VCaP (cell line): ENCODE data around the gene CA12.
"Not testable (repeated sequence)": the region's sequence is repeated elsewhere in the genome, so short reads cannot be mapped to it uniquely, and the experiment has no call there.

Experiments used
- H3K27ac ChIP-seq: fragments of 450-650 bp; 2 replicates; pipeline ENCODE4 v1.5.1; 2017
- TF ChIP-seq, protein P1 (sequence below): fragments of 450-650 bp; conservative IDR thresholded peaks from 2 replicates; pipeline ENCODE4 v1.5.1; 2017; ENCODE audit warnings: mild to moderate bottlenecking, moderate library complexity

The CA12 gene

GRCh38 chr15:63348392-63348791 lies 33.3 kb downstream of the CA12 start:
- peak overlapping the region; percentile 70 for H3K27ac ChIP-seq
- TF ChIP-seq, protein P1, sequence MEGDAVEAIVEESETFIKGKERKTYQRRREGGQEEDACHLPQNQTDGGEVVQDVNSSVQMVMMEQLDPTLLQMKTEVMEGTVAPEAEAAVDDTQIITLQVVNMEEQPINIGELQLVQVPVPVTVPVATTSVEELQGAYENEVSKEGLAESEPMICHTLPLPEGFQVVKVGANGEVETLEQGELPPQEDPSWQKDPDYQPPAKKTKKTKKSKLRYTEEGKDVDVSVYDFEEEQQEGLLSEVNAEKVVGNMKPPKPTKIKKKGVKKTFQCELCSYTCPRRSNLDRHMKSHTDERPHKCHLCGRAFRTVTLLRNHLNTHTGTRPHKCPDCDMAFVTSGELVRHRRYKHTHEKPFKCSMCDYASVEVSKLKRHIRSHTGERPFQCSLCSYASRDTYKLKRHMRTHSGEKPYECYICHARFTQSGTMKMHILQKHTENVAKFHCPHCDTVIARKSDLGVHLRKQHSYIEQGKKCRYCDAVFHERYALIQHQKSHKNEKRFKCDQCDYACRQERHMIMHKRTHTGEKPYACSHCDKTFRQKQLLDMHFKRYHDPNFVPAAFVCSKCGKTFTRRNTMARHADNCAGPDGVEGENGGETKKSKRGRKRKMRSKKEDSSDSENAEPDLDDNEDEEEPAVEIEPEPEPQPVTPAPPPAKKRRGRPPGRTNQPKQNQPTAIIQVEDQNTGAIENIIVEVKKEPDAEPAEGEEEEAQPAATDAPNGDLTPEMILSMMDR: no peak

DNA sequence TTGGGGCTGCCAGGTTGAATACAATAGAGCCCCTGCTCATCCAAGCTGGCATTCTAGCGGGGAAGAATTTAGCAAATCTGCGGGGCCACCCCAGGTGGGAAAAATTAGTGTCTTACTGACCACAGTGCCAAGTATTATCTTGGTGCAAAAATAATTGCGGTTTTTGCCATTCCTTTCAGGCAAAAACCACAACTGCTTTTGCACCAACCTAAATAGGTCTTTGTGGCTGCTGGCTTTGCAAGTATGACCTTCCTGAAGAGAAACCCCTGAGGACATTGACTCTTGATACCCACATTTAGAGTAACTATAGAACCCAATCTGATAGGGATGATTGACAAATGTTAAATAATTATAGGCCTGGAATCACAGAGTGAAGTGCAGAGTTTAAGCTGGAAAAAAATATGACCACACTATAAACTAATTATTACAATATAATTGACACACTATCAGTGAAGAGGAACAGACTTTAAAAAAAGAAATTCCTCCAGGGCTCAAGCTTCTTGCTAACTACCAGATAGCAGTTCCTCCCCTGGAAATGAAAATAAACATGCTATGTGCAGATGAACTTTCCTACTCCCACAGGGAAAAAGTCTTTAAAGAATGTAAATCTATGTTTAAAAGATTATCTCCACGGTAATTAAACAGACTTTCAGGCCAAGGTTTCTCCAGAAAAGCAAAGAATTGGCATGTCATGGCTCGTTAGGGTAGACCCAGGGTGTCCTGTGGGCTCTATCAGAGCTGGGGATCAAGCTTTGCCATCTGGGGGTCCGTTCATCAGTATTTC lies 34.4 kb downstream of the CA12 start:
- TF ChIP-seq, protein P1: no peak

GRCh38 chr15:63345391-63345752 lies 36.3 kb downstream of the CA12 start:
- no peak overlapping the region for H3K27ac ChIP-seq
- TF ChIP-seq, protein P1: no peak

More for the DNA sequence above, 34.4 kb downstream of the CA12 start:
- H3K27ac ChIP-seq: peak overlapping the region; percentile 70; the same call in 1 of the 2 replicates

DNA sequence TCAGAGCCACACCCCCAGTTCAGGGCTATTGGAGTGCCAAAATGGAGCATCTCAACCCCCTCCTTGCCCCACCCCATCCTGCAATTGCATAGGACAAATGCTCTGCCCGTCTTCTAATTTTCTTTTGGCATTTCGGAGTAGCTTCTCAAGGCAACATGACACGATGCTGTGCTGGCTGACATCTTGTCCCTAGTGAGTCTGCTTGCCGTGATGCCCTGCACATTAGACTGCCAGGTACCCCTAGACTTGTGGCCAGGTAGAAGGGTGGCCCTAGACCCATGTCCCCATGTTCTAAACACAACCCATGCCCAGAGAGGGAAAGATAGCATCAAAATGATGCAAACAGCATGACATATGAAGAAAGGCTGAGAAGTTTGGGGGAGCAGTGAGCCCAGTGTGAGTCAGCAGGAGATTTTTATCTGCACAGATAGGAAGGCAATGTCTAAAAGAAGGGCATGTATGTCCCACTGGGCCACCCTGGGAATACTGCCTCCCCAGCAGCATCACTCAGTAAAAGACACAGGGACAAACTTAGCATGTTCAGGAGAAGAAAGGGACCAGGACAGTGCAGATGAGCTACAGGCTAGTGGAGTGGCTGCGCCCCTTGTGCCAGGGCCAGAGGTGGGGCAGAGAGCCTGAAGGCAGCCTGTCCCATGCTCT lies 36.8 kb downstream of the CA12 start:
- TF ChIP-seq, protein P1: no peak
- no peak overlapping the region for H3K27ac ChIP-seq

DNA sequence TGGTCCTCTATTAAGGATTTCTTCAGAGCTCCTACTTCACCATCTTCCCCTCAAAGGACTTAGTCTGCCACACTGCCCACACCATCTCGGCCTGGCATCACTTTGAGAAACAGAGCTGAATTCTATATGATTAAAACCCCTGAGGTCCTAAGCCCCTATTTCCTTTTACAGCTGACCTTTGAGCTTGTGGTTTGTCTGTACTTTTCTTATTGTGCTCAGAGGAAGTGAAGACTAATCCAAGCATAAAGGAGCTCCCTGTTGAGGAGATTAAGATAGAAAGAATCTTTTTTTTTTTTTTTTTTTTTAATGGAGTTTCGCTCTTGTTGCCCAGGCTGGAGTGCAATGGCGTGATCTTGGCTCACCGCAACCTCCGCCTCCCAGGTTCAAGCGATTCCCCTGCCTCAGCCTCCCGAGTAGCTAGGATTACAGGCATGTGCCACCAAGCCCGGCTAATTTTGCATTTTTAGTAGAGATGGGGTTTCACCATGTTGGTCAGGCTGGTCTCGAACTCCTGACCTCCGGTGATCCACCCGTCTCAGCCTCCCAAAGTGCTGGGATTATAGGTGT lies 38.6 kb downstream of the CA12 start:
- not testable (repeated sequence) for H3K27ac ChIP-seq

- H3K27ac ChIP-seq: no peak overlapping the region
- TF ChIP-seq, protein P1: no peak
Measured at GRCh38 chr15:63341898-63342297, 39.7 kb downstream of the CA12 start.

GRCh38 chr15:63340878-63341277 lies 40.8 kb downstream of the CA12 start:
- H3K27ac ChIP-seq: no peak overlapping the region
- TF ChIP-seq, protein P1: no peak
